Neural cell (in vitro differentiated cells): ENCODE measurements around the gene ME1.

ENCODE experiments used
- CTCF ChIP-seq: fragments of 450-650 bp; IDR thresholded peaks from 2 replicates; pipeline ENCODE4 v1.5.1; 2014; ENCODE audit warnings: antibody characterized with exemption, mild to moderate bottlenecking, moderate library complexity; ENCODE audit not compliant: poor library complexity, severe bottlenecking
- EP300 ChIP-seq: fragments of 450-650 bp; conservative IDR thresholded peaks from 2 replicates; pipeline ENCODE4 v1.6.1; 2014; ENCODE audit warnings: antibody characterized with exemption, mild to moderate bottlenecking, moderate library complexity; ENCODE audit not compliant: poor library complexity, severe bottlenecking
- EZH2 ChIP-seq: fragments of 200-600, 300-800 bp; shearing (Covaris generic), sonication (generic); IDR thresholded peaks from 2 replicates; pipeline ENCODE4 v1.6.1; 2014; ENCODE audit warnings: antibody characterized with exemption, low read length, borderline replicate concordance, mild to moderate bottlenecking; ENCODE audit not compliant: insufficient read depth, poor library complexity, severe bottlenecking
- REST ChIP-seq: IDR thresholded peaks from 2 replicates; pipeline ENCODE4 v1.6.1; 2012; ENCODE audit warnings: borderline replicate concordance
- SMC3 ChIP-seq: fragments of 450-650 bp; conservative IDR thresholded peaks from 2 replicates; pipeline ENCODE4 v1.6.1; 2014; ENCODE audit warnings: antibody characterized with exemption, mild to moderate bottlenecking, moderate library complexity; ENCODE audit not compliant: poor library complexity

GRCh38 chr6:83476971-83477370, 46.1 kb upstream of the ME1 start:
- no peak for TF ChIP-seq CTCF
- TF ChIP-seq REST = no peak
- TF ChIP-seq EP300 = no peak
- TF ChIP-seq EZH2 = no peak
- no peak for TF ChIP-seq SMC3
